Measurements from ENCODE around the gene SLC30A10. TPM values are rescaled to one million over a fixed set of nuclear protein-coding genes. Genes with fewer than 3 reads are reported as not detected.
A peak's percentile ranks its signal among the peaks of the same experiment; 100 is the strongest.

SLC30A10 gene
- total and polyA plus RNA-seq, 2 of the 13 experiments (the other 11 are each of a cell fraction or from before 2014, with no cell fraction given), result 20.9 to 30.2 TPM

DNA sequence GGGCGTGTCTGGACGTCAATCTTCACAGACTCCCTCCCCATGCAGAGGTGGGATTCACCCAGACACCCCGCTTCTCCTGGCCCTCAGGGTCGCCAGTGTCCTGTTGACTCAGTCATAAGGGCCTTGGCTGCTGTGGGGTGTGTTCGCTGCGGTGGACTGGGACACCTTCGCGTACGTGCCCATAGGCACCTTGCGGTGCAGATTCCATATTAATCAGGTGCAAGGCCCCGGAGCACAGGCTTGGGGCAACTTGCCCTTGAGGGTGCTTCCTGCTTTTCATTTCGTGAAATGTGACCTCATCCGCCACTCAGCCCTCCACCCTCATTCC, 398 bp upstream of the SLC30A10 start (continued):
- no peak for TF ChIP-seq TBL1XR1 (IDR thresholded peaks at IDR 0.05; ENCODE audit: borderline replicate concordance, low read length, partially characterized antibody)
- peak; percentile 74; the same call in 1 of the 2 replicates for TF ChIP-seq ZNF605 (CRISPR knock-in tag; IDR thresholded peaks at IDR 0.05)
- TF ChIP-seq, protein P1, sequence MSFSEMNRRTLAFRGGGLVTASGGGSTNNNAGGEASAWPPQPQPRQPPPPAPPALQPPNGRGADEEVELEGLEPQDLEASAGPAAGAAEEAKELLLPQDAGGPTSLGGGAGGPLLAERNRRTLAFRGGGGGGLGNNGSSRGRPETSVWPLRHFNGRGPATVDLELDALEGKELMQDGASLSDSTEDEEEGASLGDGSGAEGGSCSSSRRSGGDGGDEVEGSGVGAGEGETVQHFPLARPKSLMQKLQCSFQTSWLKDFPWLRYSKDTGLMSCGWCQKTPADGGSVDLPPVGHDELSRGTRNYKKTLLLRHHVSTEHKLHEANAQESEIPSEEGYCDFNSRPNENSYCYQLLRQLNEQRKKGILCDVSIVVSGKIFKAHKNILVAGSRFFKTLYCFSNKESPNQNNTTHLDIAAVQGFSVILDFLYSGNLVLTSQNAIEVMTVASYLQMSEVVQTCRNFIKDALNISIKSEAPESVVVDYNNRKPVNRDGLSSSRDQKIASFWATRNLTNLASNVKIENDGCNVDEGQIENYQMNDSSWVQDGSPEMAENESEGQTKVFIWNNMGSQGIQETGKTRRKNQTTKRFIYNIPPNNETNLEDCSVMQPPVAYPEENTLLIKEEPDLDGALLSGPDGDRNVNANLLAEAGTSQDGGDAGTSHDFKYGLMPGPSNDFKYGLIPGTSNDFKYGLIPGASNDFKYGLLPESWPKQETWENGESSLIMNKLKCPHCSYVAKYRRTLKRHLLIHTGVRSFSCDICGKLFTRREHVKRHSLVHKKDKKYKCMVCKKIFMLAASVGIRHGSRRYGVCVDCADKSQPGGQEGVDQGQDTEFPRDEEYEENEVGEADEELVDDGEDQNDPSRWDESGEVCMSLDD (CRISPR knock-in tag; IDR thresholded peaks at IDR 0.05; ENCODE audit: borderline replicate concordance), result peak; percentile 39; the same call in 1 of the 2 replicates
- TF ChIP-seq ELF3 (CRISPR knock-in tag; IDR thresholded peaks at IDR 0.05), result 0 out of 2 replicates have a peak, but pooled peaks have one; percentile 42
- TF ChIP-seq ZSCAN20 (CRISPR knock-in tag; IDR thresholded peaks at IDR 0.05; ENCODE audit: borderline replicate concordance), result no peak
- TF ChIP-seq ZNF737 (CRISPR knock-in tag; IDR thresholded peaks at IDR 0.05; ENCODE audit: borderline replicate concordance), result no peak
- no peak for TF ChIP-seq SMARCC2 (IDR thresholded peaks at IDR 0.05)
- TF ChIP-seq ZKSCAN8 (CRISPR knock-in tag; IDR thresholded peaks at IDR 0.05; ENCODE audit: borderline replicate concordance), result no peak
- TF ChIP-seq SP4 (CRISPR knock-in tag; IDR thresholded peaks at IDR 0.05), result no peak
- no peak for TF ChIP-seq ZNF263 (CRISPR knock-in tag; IDR thresholded peaks at IDR 0.05)
- peak; percentile 28 for TF ChIP-seq KDM5B (CRISPR knock-in tag; IDR thresholded peaks at IDR 0.05; ENCODE audit: borderline replicate concordance)
- TF ChIP-seq, protein P2, sequence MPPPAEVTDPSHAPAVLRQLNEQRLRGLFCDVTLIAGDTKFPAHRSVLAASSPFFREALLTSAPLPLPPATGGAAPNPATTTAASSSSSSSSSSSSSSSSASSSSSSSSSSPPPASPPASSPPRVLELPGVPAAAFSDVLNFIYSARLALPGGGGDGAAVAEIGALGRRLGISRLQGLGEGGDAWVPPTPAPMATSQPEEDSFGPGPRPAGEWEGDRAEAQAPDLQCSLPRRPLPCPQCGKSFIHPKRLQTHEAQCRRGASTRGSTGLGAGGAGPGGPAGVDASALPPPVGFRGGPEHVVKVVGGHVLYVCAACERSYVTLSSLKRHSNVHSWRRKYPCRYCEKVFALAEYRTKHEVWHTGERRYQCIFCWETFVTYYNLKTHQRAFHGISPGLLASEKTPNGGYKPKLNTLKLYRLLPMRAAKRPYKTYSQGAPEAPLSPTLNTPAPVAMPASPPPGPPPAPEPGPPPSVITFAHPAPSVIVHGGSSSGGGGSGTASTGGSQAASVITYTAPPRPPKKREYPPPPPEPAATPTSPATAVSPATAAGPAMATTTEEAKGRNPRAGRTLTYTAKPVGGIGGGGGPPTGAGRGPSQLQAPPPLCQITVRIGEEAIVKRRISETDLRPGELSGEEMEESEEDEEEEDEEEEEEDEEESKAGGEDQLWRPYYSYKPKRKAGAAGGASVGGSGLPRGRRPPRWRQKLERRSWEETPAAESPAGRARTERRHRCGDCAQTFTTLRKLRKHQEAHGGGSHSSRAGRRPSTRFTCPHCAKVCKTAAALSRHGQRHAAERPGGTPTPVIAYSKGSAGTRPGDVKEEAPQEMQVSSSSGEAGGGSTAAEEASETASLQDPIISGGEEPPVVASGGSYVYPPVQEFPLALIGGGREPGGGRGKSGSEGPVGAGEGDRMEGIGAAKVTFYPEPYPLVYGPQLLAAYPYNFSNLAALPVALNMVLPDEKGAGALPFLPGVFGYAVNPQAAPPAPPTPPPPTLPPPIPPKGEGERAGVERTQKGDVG (CRISPR knock-in tag; IDR thresholded peaks at IDR 0.05; ENCODE audit: borderline replicate concordance), result no peak
- TF ChIP-seq, protein P3, sequence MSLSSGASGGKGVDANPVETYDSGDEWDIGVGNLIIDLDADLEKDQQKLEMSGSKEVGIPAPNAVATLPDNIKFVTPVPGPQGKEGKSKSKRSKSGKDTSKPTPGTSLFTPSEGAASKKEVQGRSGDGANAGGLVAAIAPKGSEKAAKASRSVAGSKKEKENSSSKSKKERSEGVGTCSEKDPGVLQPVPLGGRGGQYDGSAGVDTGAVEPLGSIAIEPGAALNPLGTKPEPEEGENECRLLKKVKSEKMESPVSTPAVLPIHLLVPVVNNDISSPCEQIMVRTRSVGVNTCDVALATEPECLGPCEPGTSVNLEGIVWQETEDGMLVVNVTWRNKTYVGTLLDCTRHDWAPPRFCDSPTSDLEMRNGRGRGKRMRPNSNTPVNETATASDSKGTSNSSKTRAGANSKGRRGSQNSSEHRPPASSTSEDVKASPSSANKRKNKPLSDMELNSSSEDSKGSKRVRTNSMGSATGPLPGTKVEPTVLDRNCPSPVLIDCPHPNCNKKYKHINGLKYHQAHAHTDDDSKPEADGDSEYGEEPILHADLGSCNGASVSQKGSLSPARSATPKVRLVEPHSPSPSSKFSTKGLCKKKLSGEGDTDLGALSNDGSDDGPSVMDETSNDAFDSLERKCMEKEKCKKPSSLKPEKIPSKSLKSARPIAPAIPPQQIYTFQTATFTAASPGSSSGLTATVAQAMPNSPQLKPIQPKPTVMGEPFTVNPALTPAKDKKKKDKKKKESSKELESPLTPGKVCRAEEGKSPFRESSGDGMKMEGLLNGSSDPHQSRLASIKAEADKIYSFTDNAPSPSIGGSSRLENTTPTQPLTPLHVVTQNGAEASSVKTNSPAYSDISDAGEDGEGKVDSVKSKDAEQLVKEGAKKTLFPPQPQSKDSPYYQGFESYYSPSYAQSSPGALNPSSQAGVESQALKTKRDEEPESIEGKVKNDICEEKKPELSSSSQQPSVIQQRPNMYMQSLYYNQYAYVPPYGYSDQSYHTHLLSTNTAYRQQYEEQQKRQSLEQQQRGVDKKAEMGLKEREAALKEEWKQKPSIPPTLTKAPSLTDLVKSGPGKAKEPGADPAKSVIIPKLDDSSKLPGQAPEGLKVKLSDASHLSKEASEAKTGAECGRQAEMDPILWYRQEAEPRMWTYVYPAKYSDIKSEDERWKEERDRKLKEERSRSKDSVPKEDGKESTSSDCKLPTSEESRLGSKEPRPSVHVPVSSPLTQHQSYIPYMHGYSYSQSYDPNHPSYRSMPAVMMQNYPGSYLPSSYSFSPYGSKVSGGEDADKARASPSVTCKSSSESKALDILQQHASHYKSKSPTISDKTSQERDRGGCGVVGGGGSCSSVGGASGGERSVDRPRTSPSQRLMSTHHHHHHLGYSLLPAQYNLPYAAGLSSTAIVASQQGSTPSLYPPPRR (CRISPR knock-in tag; IDR thresholded peaks at IDR 0.05; ENCODE audit: borderline replicate concordance), result peak; percentile 7; the same call in 1 of the 2 replicates
- no peak for TF ChIP-seq HNRNPL (IDR thresholded peaks at IDR 0.05; ENCODE audit: low read depth, low read length)
- TF ChIP-seq FOXO1 (CRISPR knock-in tag; IDR thresholded peaks at IDR 0.05), result peak; percentile 39; the same call in 1 of the 2 replicates
